MCF 10A (cell line): ENCODE results near the gene CASP2. TPM values are rescaled to one million over a fixed set of nuclear protein-coding genes. Genes with fewer than 3 reads are reported as not detected.
"Not testable (repeated sequence)": the region's sequence is repeated elsewhere in the genome, so short reads cannot be mapped to it uniquely, and the experiment has no call there.

Experiments used
- BruUV-seq: library from RNA; stranded (reverse); fragments of 400-500 nt; replicated peaks from 2 replicates; lab custom pipeline; 2021; lab: Mats Ljungman, UMichigan
- CTCF ChIA-PET: fragments of 300-600 bp; sonication (Branson Sonifier 250); formaldehyde crosslinking; extraction: SDS; loops from one replicate; lab custom pipeline; 2021; ENCODE audit warnings: antibody characterized with exemption, inconsistent platforms; lab: Yijun Ruan, JAX
- POLR2A ChIA-PET: fragments of 300-600, 350-650 bp; sonication (Branson Sonifier 250); formaldehyde crosslinking; extraction: SDS; loops from one replicate; lab custom pipeline; 2020; ENCODE audit warnings: antibody characterized with exemption, inconsistent platforms; lab: Yijun Ruan, JAX
- DNase-seq: peaks from one replicate; pipeline ENCODE4 v3.0.0-alpha.2; 2018; ENCODE audit not compliant: unreplicated experiment
- H3K27ac Mint-ChIP-seq: one replicate; pipeline ENCODE4 v1.8.0; 2022; ENCODE audit warnings: mild to moderate bottlenecking, low read depth, mixed read lengths; ENCODE audit not compliant: unreplicated experiment
- H3K27me3 Mint-ChIP-seq: one replicate; pipeline ENCODE4 v1.8.0; 2022; ENCODE audit warnings: mixed read lengths; ENCODE audit not compliant: insufficient read depth, unreplicated experiment
- H3K36me3 Mint-ChIP-seq: one replicate; pipeline ENCODE4 v1.8.0; 2022; ENCODE audit warnings: mild to moderate bottlenecking, moderate library complexity, mixed read lengths; ENCODE audit not compliant: insufficient read depth, unreplicated experiment
- H3K4me1 Mint-ChIP-seq: one replicate; pipeline ENCODE4 v1.8.0; 2022; ENCODE audit warnings: mixed read lengths; ENCODE audit not compliant: insufficient read depth, unreplicated experiment
- H3K4me3 Mint-ChIP-seq: one replicate; pipeline ENCODE4 v1.8.0; 2022; ENCODE audit warnings: mild to moderate bottlenecking, moderate library complexity, mixed read lengths; ENCODE audit not compliant: unreplicated experiment
- H3K9me3 Mint-ChIP-seq: one replicate; pipeline ENCODE4 v1.8.0; 2022; ENCODE audit warnings: mixed read lengths; ENCODE audit not compliant: unreplicated experiment
- CTCF ChIP-seq: fragments of 200-600 bp; IDR thresholded peaks from one replicate; pipeline ENCODE4 v1.8.0; 2022; ENCODE audit warnings: antibody characterized with exemption, mild to moderate bottlenecking; ENCODE audit not compliant: unreplicated experiment
- intact Hi-C: fragments of 100-400 bp; cut with micrococcal nuclease; formaldehyde crosslinking; loops from 2 replicates; pipeline ENCODE4 v1.14.1; 2022
- total RNA-seq: library from RNA; stranded (reverse); gene quantifications from 2 replicates; pipeline ENCODE4 v1.2.3, GENCODE V29; 2022

The CASP2 gene
- total RNA-seq, 1 experiment from 2014 or later = 15.1 TPM

- Mint-ChIP-seq H3K36me3 (peaks cover 18% of the 10 kb centered on the region), H3K4me3 (no peak overlapping the region), H3K9me3 (no peaks in the 10 kb centered on the region), H3K4me1 (peaks cover 29% of the 10 kb centered on the region), H3K27me3 (no peaks in the 10 kb centered on the region), H3K27ac (no peak overlapping the region)
- intact Hi-C loops = no loop called here
- CTCF ChIA-PET = interaction anchor here (6.3 to 11.8 kb wide), 2 partner anchors 20 to 155 kb away, joined by 37 to 128 read pairs; no protein-coding TSS in a partner anchor
- BruUV-seq = no TSS peak
- no peak for DNase-seq
- TF ChIP-seq CTCF = no peak
- POLR2A ChIA-PET = interaction anchor here (2.0 kb wide), 1 partner anchor 119 kb away, joined by 10 read pairs; no protein-coding TSS in a partner anchor
These were observed 26.2 kb upstream of the CASP2 start for GRCh38 chr7:143261901-143262300.

GRCh38 chr7:143263266-143264195 is 24.6 kb upstream of the CASP2 start, which contains the start of gene GSTK1:
Gene GSTK1, plus strand, starts transcription at chr7:143263441. Its CDS starts 73 bp downstream, at chr7:143263514.
- H3K9me3 Mint-ChIP-seq = no peaks in the 10 kb centered on the region
- no peak for TF ChIP-seq CTCF
- ChIA-PET POLR2A (interaction anchor here (0.6 to 3.6 kb wide), 23 partner anchors 8 to 638 kb away, joined by 3 to 32 read pairs (median 5); partner anchors contain the start of genes CASP2, TCAF1 and ZYX), CTCF (interaction anchor here (0.5 to 11.8 kb wide), 13 partner anchors 13 to 1572 kb away, joined by 3 to 128 read pairs (median 5); partner anchors contain the start of genes TPK1 and ZYX)
- TSS peak; percentile 34 for BruUV-seq
- H3K4me3 Mint-ChIP-seq = peak within 1 kb of the TSS; percentile 98
- H3K36me3 Mint-ChIP-seq = peaks cover 29% of the 10 kb centered on the region
- DNase-seq = peak; percentile 77
- intact Hi-C loops = loop anchor here (2.0 kb wide), 1 partner anchor 25 kb away; the partner anchor contains the start of gene CASP2
- H3K4me1 Mint-ChIP-seq = peaks cover 29% of the 10 kb centered on the region
- H3K27ac Mint-ChIP-seq = peak within 1 kb of the TSS; percentile 92
- no peaks in the 10 kb centered on the region for H3K27me3 Mint-ChIP-seq

- not testable (repeated sequence) for BruUV-seq, DNase-seq, H3K9me3 Mint-ChIP-seq, H3K27me3 Mint-ChIP-seq
- POLR2A ChIA-PET = interaction anchor here (0.7 to 3.6 kb wide), 9 partner anchors 7 to 152 kb away, joined by 4 to 32 read pairs (median 10); partner anchors contain the start of genes CASP2 and ZYX
- Mint-ChIP-seq H3K36me3 (peaks cover 35% of the 10 kb centered on the region), H3K4me3 (peak overlapping the region; percentile 98), H3K27ac (peak overlapping the region; percentile 92), H3K4me1 (peaks cover 29% of the 10 kb centered on the region)
- intact Hi-C loops = loop anchor here (2.0 kb wide), 1 partner anchor 25 kb away; the partner anchor contains the start of gene CASP2
- CTCF ChIA-PET = interaction anchor here (0.5 to 11.8 kb wide), 10 partner anchors 14 to 153 kb away, joined by 3 to 128 read pairs (median 5); partner anchors contain the start of gene ZYX
These were observed 24.0 kb upstream of the CASP2 start for GRCh38 chr7:143264196-143264568.

GRCh38 chr7:143265017-143265693 is 23.0 kb upstream of the CASP2 start:
- BruUV-seq = no TSS peak
- Mint-ChIP-seq H3K4me1 (peaks cover 21% of the 10 kb centered on the region), H3K27ac (peak overlapping the region; percentile 92), H3K4me3 (peak overlapping the region; percentile 21), H3K9me3 (no peaks in the 10 kb centered on the region), H3K36me3 (peaks cover 45% of the 10 kb centered on the region), H3K27me3 (no peaks in the 10 kb centered on the region)
- no peak for DNase-seq
- ChIA-PET POLR2A (interaction anchor here (3.6 kb wide), 1 partner anchor 22 kb away, joined by 32 read pairs; the partner anchor contains the start of gene CASP2), CTCF (interaction anchor here (0.8 to 11.8 kb wide), 7 partner anchors 15 to 151 kb away, joined by 3 to 128 read pairs (median 5); partner anchors contain the start of gene ZYX)
- TF ChIP-seq CTCF = no peak
- intact Hi-C loops = loop anchor here (2.0 kb wide), 1 partner anchor 24 kb away; the partner anchor contains the start of gene CASP2
